Skeletal muscle tissue (tissue), 4 donors: ENCODE measurements around the gene SELENOM. TPM values are rescaled to one million over a fixed set of nuclear protein-coding genes. Genes with fewer than 3 reads are reported as not detected.

ENCODE experiments used
- H3K27ac ChIP-seq: one replicate; pipeline ENCODE4 v1.7.0; 2013; ENCODE audit warnings: mild to moderate bottlenecking, low read depth, low read length, inconsistent platforms
- H3K27me3 ChIP-seq, 3 donors: one replicate each; pipeline ENCODE4 v1.7.0; 2013; ENCODE audit warnings: low read length in 3 of 3; ENCODE audit not compliant: control insufficient read depth in 3 of 3, insufficient read depth in 3 of 3
- H3K36me3 ChIP-seq, 3 donors: one replicate each; pipeline ENCODE4 v1.7.0; 2013; ENCODE audit warnings: low read length in 3 of 3; ENCODE audit not compliant: control insufficient read depth in 3 of 3, insufficient read depth in 3 of 3
- H3K4me1 ChIP-seq, 3 donors: one replicate each; pipeline ENCODE4 v1.7.0; 2013; ENCODE audit warnings: low read length in 3 of 3, mild to moderate bottlenecking in 3 of 3; ENCODE audit not compliant: control insufficient read depth in 3 of 3, insufficient read depth in 3 of 3
- H3K4me3 ChIP-seq, 3 donors: one replicate each; pipeline ENCODE4 v1.7.0; 2013; ENCODE audit warnings: low read length in 3 of 3
- H3K9ac ChIP-seq, 3 donors: one replicate each; pipeline ENCODE4 v1.7.0; 2013; ENCODE audit warnings: low read length in 3 of 3, mild to moderate bottlenecking in 3 of 3, moderate library complexity in 2 of 3, low read depth in 1 of 3
- H3K9me3 ChIP-seq, 3 donors: one replicate each; pipeline ENCODE4 v1.7.0; 2013; ENCODE audit warnings: low read length in 3 of 3; ENCODE audit not compliant: control insufficient read depth in 3 of 3
- total RNA-seq: library from RNA; depleted of rRNA; stranded (reverse); fragments of >200 nt; gene quantifications from one replicate; pipeline ENCODE4 v1.2.3, GENCODE V29; 2014
- donor health status: Osteomylitis.

Gene SELENOM
- total RNA-seq, 1 donor from 2014 or later, result 16.2 TPM

DNA sequence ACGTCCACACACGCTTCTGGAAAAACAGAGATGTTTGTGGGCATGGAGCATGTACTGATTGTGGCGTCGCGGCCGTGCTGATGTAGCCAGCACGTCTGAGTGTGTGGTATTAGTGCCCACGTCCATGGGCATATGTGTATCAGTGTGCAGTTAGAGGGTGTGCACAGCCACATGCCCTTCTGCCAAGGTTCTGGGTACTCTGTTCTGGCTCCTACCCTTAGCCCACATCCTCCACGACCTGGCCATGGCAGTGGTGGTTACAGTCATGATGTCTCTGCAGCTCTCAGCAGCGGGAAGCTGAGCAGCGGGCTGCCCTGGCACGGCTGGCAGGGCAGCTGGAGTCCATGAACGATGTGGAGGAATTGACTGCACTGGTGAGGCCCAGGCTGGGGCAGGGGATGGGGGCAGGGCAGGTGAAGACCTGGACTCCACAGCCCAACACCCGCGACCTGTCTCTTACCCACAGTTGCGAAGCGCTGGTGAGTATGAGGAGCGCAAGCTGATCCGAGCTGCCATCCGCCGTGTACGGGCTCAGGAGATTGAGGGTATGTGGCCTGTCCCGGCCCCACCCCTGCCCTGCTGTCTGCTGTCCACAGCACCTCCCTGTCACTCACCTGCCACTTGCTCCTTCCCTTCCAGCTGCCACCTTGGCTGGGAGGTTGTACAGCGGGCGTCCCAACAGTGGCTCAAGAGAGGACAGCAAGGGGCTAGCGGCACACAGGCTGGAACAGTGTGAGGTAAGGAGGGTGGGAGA lies 19.0 kb downstream of the SELENOM start:
- Histone ChIP-seq H3K27me3 (no peaks in the 10 kb centered on the region), H3K27ac (peak overlapping the region; percentile 72), H3K4me1 (peaks cover 29 to 78% (median 62%) of the 10 kb centered on the region in 3 donors), H3K36me3 (peaks cover 22 to 49% (median 31%) of the 10 kb centered on the region in 3 donors), H3K9ac (peak overlapping the region in 2 of 3 donors; percentile 4 to 66), H3K4me3 (no peak overlapping the region), H3K9me3 (no peaks in the 10 kb centered on the region)

DNA sequence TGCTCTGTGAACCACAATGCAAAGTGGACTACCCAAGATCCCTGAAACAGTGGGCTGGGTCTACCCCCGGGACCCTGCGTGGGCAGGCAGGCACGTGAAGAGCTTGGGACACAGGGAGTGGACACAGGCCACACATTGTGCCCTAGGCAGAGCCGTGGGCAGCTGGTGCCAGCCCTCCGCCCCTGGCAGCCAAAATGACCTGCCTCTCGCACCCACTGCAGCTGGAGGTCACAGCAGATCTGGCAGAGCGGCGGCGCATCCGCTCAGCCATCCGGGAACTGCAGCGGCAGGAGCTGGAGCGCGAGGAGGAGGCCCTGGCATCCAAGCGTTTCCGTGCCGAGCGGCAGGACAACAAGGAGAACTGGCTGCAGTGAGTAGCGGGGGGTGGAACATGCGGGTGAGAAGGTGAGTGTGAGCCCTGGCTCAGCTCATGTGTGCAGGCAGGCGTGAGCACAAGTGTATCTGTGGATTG lies 19.6 kb downstream of the SELENOM start:
- no peak overlapping the region for H3K9ac ChIP-seq
- H3K27me3 ChIP-seq, result no peaks in the 10 kb centered on the region
- peaks cover 22 to 47% (median 31%) of the 10 kb centered on the region in 3 donors for H3K36me3 ChIP-seq
- H3K4me1 ChIP-seq, result peaks cover 33 to 80% (median 66%) of the 10 kb centered on the region in 3 donors
- no peaks in the 10 kb centered on the region for H3K9me3 ChIP-seq
- no peak overlapping the region for H3K4me3 ChIP-seq
- H3K27ac ChIP-seq, result no peak overlapping the region

DNA sequence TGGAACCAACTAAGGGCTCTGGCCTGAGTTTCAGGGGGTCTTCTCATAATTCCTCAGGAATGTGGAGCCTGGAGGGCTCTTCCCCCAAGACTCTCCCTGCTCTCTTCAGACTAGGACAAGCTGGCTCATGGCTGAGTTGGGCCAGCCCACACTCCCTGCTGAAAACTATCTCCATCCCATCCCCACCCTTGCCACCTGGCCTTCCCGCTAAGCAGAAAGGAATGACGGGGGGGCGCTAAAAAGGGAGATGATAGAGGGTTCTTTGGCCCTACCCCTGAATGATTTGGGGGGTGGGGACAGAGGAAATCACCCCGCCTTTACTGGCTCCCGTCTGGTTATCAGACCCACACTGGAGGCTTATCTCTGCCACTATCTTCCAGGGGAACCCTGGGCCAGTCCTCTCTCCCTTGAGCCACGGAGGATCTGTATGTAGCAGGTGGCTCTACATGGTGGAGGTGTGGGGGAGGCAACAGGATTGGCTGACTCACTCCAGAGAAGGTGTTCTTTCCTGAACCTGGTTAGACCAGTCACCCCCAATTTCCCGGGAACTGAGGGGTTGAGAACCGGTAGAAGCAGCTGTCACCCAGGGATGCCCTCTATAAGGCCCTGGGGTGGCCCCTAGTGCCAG lies 20.6 kb downstream of the SELENOM start:
- Histone ChIP-seq H3K27ac (peak overlapping the region; percentile 84), H3K9ac (peak overlapping the region in 1 of 3 donors; percentile 40), H3K4me3 (no peak overlapping the region), H3K36me3 (peaks cover 21 to 38% (median 26%) of the 10 kb centered on the region in 3 donors), H3K4me1 (peaks cover 33 to 80% (median 65%) of the 10 kb centered on the region in 3 donors), H3K27me3 (no peaks in the 10 kb centered on the region), H3K9me3 (no peaks in the 10 kb centered on the region)

- Histone ChIP-seq H3K27ac (peak overlapping the region; percentile 84), H3K27me3 (no peaks in the 10 kb centered on the region), H3K4me3 (peak overlapping the region in 1 of 3 donors; percentile 91), H3K36me3 (peaks cover 14 to 31% (median 20%) of the 10 kb centered on the region in 3 donors), H3K9me3 (no peaks in the 10 kb centered on the region), H3K4me1 (peaks cover 37 to 78% (median 65%) of the 10 kb centered on the region in 3 donors), H3K9ac (peak overlapping the region; percentile 51 to 88 (median 74))
Observed at GRCh38 chr22:31085928-31086327, 21.4 kb downstream of the SELENOM start.

DNA sequence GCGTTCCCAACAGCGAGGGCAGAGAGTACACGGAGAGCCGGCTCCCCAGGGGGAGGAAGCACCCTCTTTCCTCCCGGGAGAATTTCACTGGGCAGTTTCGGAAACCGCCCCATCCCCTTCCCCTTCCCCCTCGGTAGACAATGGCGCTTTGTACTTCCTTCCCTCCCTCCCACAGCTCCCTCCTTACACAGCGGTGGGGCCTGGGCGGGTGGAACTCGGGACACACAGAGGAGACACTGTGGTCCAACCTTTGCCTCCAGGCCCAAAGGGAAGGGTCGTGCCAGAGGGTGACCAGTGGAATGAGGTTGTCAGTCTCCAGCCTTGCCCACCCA lies 21.9 kb downstream of the SELENOM start:
- Histone ChIP-seq H3K27me3 (no peaks in the 10 kb centered on the region), H3K9ac (peak overlapping the region; percentile 51 to 88 (median 74)), H3K27ac (peak overlapping the region; percentile 84), H3K4me3 (peak overlapping the region; percentile 71 to 91 (median 83)), H3K4me1 (peaks cover 40 to 80% (median 68%) of the 10 kb centered on the region in 3 donors), H3K36me3 (peaks cover 14 to 27% (median 20%) of the 10 kb centered on the region in 3 donors), H3K9me3 (no peaks in the 10 kb centered on the region)

- Histone ChIP-seq H3K36me3 (peaks cover 14 to 25% (median 20%) of the 10 kb centered on the region in 3 donors), H3K9me3 (no peaks in the 10 kb centered on the region), H3K27me3 (no peaks in the 10 kb centered on the region), H3K4me1 (peaks cover 42 to 83% (median 70%) of the 10 kb centered on the region in 3 donors), H3K9ac (peak overlapping the region; percentile 74 to 88 (median 83)), H3K27ac (peak overlapping the region; percentile 84), H3K4me3 (peak overlapping the region; percentile 71 to 91 (median 83))
Observed at GRCh38 chr22:31084811-31085492, 22.4 kb downstream of the SELENOM start.

DNA sequence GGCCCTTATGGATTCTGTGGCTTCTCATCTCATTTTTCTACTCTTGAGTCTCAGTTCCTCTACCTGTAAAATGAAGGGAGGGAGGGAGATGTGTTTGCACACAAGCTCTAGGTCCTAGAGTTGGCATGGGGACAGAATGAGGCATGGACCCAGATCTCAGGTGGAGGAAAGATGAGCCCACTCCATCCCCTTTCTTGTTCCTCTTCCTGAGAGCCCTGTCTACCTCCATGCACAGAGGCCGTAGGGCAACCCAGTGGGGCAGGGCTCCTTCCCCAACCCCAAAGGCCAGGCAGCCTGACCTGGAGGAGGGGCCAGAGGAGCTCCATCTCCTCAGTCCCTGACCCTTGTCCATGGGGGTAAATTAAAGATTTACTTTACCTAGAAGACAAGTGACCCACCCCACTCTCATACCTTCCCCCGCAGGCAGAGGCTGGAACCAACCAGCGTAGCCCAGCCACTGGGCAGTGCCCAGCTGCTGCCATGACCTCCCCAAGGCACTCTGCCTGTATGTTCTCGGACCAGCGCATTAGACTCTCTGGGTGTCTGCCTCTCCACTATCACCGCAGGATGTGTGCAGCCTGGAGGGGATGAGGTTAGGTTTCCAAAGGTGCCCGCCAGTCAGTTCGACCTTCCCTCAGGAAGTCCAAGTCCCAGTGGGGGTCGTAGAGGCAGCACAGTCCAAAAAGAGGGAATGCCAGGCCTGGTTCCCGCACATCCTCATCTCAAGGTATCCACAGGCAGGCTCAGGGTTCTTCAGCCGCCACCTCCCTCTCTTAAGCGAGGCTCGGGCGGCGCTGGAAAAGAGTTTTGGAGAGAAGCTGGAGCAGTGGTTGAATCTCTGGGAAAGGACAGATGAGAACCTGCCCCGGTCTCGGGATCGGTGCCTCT lies 23.2 kb downstream of the SELENOM start:
- Histone ChIP-seq H3K4me1 (peaks cover 42 to 75% (median 64%) of the 10 kb centered on the region in 3 donors), H3K4me3 (peak overlapping the region; percentile 71 to 91 (median 76)), H3K27me3 (no peaks in the 10 kb centered on the region), H3K27ac (peak overlapping the region; percentile 84), H3K9ac (peak overlapping the region; percentile 74 to 88 (median 83)), H3K36me3 (peaks cover 9 to 18% (median 14%) of the 10 kb centered on the region in 3 donors), H3K9me3 (no peaks in the 10 kb centered on the region)

- Histone ChIP-seq H3K4me3 (peak overlapping the region; percentile 71 to 83 (median 75)), H3K27ac (peak overlapping the region; percentile 75), H3K27me3 (no peaks in the 10 kb centered on the region), H3K4me1 (peaks cover 42 to 67% (median 57%) of the 10 kb centered on the region in 3 donors), H3K9ac (peak overlapping the region; percentile 66 to 88 (median 79)), H3K9me3 (no peaks in the 10 kb centered on the region), H3K36me3 (peaks cover 5 to 11% (median 6%) of the 10 kb centered on the region in 3 donors)
Observed at GRCh38 chr22:31083377-31083768, 24.0 kb downstream of the SELENOM start.
